Activated CD4-positive, alpha-beta T cell treated with anti-CD3 and anti-CD28 coated beads, Interleukin-2, amount 50 U/mL, for 24 hours (primary cell): Measurements from ENCODE around the gene TSHZ2.

Source experiments
- DNase-seq, 2 donors: peaks; one replicate each; pipeline ENCODE4 v3.0.0-alpha.2; 2020; ENCODE audit warnings: low read depth in 1 of 2, low spot score in 1 of 2

The TSHZ2 gene

GRCh38 chr20:53274365-53274764, 302.2 kb downstream of the TSHZ2 start:
- no peak for DNase-seq

GRCh38 chr20:53274807-53275206, 302.6 kb downstream of the TSHZ2 start:
- no peak for DNase-seq

GRCh38 chr20:53276143-53276542, 304.0 kb downstream of the TSHZ2 start:
- DNase-seq = no peak

- DNase-seq = no peak
These were observed 306.4 kb downstream of the TSHZ2 start for GRCh38 chr20:53278555-53278954.

GRCh38 chr20:53279735-53280134, 307.6 kb downstream of the TSHZ2 start:
- no peak for DNase-seq

- no peak for DNase-seq
These were observed 309.5 kb downstream of the TSHZ2 start for GRCh38 chr20:53281557-53282117.

- no peak for DNase-seq
These were observed 310.2 kb downstream of the TSHZ2 start for GRCh38 chr20:53282217-53282955.

GRCh38 chr20:53283011-53283410, 310.9 kb downstream of the TSHZ2 start:
- DNase-seq = no peak

GRCh38 chr20:53283597-53283996, 311.4 kb downstream of the TSHZ2 start:
- no peak for DNase-seq

- no peak for DNase-seq
These were observed 312.1 kb downstream of the TSHZ2 start for GRCh38 chr20:53284256-53284655.

GRCh38 chr20:53284696-53285095, 312.5 kb downstream of the TSHZ2 start:
- DNase-seq = no peak

GRCh38 chr20:53287357-53288042, 315.3 kb downstream of the TSHZ2 start:
- no peak for DNase-seq

GRCh38 chr20:53291548-53291947, 319.4 kb downstream of the TSHZ2 start:
- DNase-seq = no peak

- no peak for DNase-seq
These were observed 320.2 kb downstream of the TSHZ2 start for GRCh38 chr20:53292347-53292746.

GRCh38 chr20:53294804-53295203, 322.6 kb downstream of the TSHZ2 start:
- DNase-seq = no peak

GRCh38 chr20:53296025-53296424, 323.9 kb downstream of the TSHZ2 start:
- no peak for DNase-seq

- no peak for DNase-seq
These were observed 324.4 kb downstream of the TSHZ2 start for GRCh38 chr20:53296451-53297153.

GRCh38 chr20:53297154-53297529, 325.0 kb downstream of the TSHZ2 start:
- no peak for DNase-seq

- no peak for DNase-seq
These were observed 326.1 kb downstream of the TSHZ2 start for GRCh38 chr20:53298260-53298659.

- DNase-seq = no peak
These were observed 326.8 kb downstream of the TSHZ2 start for GRCh38 chr20:53298911-53299310.

GRCh38 chr20:53299831-53300230, 327.7 kb downstream of the TSHZ2 start:
- no peak for DNase-seq

- DNase-seq = no peak
These were observed 329.7 kb downstream of the TSHZ2 start for GRCh38 chr20:53301869-53302268.
